Neutrophil (primary cell): ENCODE data around the gene CHCHD6.

Experiments
- H3K27ac ChIP-seq: fragments of 200-600 bp; sonication (generic); 2 replicates; pipeline ENCODE4 v1.5.1; 2016; ENCODE audit warnings: mild to moderate bottlenecking, moderate library complexity
- H3K27me3 ChIP-seq: fragments of 200-600 bp; sonication (generic); 2 replicates; pipeline ENCODE4 v1.6.0; 2016; ENCODE audit warnings: mild to moderate bottlenecking
- H3K36me3 ChIP-seq: fragments of 200-600 bp; sonication (generic); 2 replicates; pipeline ENCODE4 v1.5.1; 2017
- H3K4me1 ChIP-seq, 2 experiments: fragments of 200-600 bp in 1 of 2; sonication (generic) in 1 of 2; 1 replicate in 1 of 2; 2 replicates in 1 of 2; pipeline versions ENCODE4 v1.5.1 to v1.6.1; 2013 to 2016; ENCODE audit warnings: low read depth in 1 of 2, low read length in 1 of 2, mild to moderate bottlenecking in 1 of 2, moderate library complexity in 1 of 2; ENCODE audit not compliant: control insufficient read depth in 1 of 2, insufficient read depth in 1 of 2
- H3K4me3 ChIP-seq, 2 experiments: fragments of 200-600 bp in 1 of 2; sonication (generic) in 1 of 2; 1 replicate in 1 of 2; 2 replicates in 1 of 2; pipeline ENCODE4 v1.5.1; 2013 to 2016; ENCODE audit warnings: low read depth in 1 of 2, low read length in 1 of 2, mild to moderate bottlenecking in 1 of 2, moderate library complexity in 1 of 2
- H3K9me3 ChIP-seq: fragments of 200-600 bp; sonication (generic); 2 replicates; pipeline ENCODE4 v1.5.1; 2016
- TF ChIP-seq, protein P1 (sequence below): fragments of 200-600 bp; sonication (generic); IDR thresholded peaks from 2 replicates; pipeline ENCODE4 v1.5.1; 2016; ENCODE audit warnings: antibody characterized with exemption

Gene CHCHD6

GRCh38 chr3:126816986-126817777, 113.1 kb downstream of the CHCHD6 start:
- Histone ChIP-seq H3K36me3 (no peaks in the 10 kb centered on the region), H3K9me3 (no peaks in the 10 kb centered on the region), H3K27ac (no peak overlapping the region), H3K4me1 (no peaks in the 10 kb centered on the region), H3K4me3 (no peak overlapping the region), H3K27me3 (no peaks in the 10 kb centered on the region)
- TF ChIP-seq, protein P1, sequence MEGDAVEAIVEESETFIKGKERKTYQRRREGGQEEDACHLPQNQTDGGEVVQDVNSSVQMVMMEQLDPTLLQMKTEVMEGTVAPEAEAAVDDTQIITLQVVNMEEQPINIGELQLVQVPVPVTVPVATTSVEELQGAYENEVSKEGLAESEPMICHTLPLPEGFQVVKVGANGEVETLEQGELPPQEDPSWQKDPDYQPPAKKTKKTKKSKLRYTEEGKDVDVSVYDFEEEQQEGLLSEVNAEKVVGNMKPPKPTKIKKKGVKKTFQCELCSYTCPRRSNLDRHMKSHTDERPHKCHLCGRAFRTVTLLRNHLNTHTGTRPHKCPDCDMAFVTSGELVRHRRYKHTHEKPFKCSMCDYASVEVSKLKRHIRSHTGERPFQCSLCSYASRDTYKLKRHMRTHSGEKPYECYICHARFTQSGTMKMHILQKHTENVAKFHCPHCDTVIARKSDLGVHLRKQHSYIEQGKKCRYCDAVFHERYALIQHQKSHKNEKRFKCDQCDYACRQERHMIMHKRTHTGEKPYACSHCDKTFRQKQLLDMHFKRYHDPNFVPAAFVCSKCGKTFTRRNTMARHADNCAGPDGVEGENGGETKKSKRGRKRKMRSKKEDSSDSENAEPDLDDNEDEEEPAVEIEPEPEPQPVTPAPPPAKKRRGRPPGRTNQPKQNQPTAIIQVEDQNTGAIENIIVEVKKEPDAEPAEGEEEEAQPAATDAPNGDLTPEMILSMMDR: no peak

- no peak overlapping the region for H3K27ac ChIP-seq
- TF ChIP-seq, protein P1: no peak
- H3K4me3 ChIP-seq: no peak overlapping the region
- H3K36me3 ChIP-seq: no peaks in the 10 kb centered on the region
- no peaks in the 10 kb centered on the region for H3K4me1 ChIP-seq
- H3K9me3 ChIP-seq: no peaks in the 10 kb centered on the region
- H3K27me3 ChIP-seq: no peaks in the 10 kb centered on the region
These were observed 113.7 kb downstream of the CHCHD6 start for GRCh38 chr3:126817781-126818180.

DNA sequence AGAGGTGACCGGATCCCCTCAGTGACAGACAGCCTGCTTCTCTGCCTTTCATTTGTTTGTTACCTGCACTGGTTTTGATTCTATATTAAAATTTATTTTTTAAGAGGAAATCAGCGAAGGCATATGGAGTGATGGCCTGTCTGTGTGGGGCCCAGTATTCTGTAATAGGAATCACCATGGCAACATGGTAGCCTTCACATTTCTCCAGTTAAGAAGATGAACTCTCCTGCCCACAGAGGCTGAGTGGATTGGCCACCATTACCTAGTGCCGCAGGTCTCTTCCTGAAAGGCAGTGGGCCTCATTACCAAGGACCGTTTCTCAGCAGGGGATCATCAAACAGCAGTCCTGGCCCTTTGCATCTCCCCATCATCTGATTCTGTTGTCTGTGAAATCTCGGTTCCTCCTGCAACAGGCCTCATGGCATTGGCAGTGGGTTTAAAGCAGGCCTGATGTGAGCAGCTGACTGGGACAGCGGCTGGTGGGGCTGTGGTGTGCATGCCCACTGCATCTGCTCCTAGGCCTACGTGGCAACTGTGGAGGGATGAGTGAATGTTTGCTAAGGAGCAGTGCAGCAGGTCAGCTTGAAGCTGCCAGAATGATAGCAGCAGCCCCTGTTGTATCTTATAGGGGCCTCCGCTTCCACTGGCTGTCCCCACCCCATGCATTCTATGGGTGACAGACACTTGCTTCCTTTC, 114.5 kb downstream of the CHCHD6 start:
- Histone ChIP-seq H3K4me1 (no peaks in the 10 kb centered on the region), H3K9me3 (no peaks in the 10 kb centered on the region), H3K27ac (no peak overlapping the region), H3K4me3 (no peak overlapping the region), H3K27me3 (no peaks in the 10 kb centered on the region), H3K36me3 (no peaks in the 10 kb centered on the region)
- TF ChIP-seq, protein P1: no peak

DNA sequence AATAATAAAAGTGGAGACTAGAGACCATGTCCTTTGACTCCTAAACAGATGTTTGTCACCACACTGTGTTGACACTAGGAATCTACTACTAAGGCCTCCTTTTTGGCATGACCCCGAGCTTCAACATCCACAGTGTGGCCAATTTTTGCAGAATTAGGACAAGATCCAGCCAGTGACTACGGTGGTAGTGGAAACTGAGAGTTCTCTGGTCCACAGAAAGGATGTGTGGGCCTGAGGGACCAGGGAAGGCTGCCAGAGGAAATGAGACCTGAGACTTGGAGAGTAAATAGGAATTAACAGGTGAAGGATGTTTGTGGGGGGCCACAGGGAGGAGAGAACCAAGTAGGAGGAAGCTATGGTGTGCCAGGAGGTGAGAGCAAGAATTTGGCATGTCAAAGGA, 122.7 kb downstream of the CHCHD6 start:
- no peaks in the 10 kb centered on the region for H3K36me3 ChIP-seq
- H3K4me3 ChIP-seq: no peak overlapping the region
- H3K4me1 ChIP-seq: no peaks in the 10 kb centered on the region
- no peaks in the 10 kb centered on the region for H3K27me3 ChIP-seq
- no peaks in the 10 kb centered on the region for H3K9me3 ChIP-seq
- TF ChIP-seq, protein P1: no peak
- no peak overlapping the region for H3K27ac ChIP-seq

- Histone ChIP-seq H3K27me3 (no peaks in the 10 kb centered on the region), H3K4me3 (no peak overlapping the region), H3K4me1 (no peaks in the 10 kb centered on the region), H3K36me3 (no peaks in the 10 kb centered on the region), H3K9me3 (no peaks in the 10 kb centered on the region), H3K27ac (no peak overlapping the region)
- TF ChIP-seq, protein P1: no peak
These were observed 123.1 kb downstream of the CHCHD6 start for GRCh38 chr3:126827121-126827520.
